DMS 273 (cell line): Measurements from ENCODE around the gene ADCY1.
A peak's percentile ranks its signal among the peaks of the same experiment; 100 is the strongest.
"Not testable (repeated sequence)": the region's sequence is repeated elsewhere in the genome, so short reads cannot be mapped to it uniquely, and the experiment has no call there.

Source experiments
- DNase-seq: peaks from one replicate; lab custom pipeline; 2025; ENCODE audit not compliant: unreplicated experiment; lab: John Stamatoyannopoulos, UW

Gene ADCY1

DNA sequence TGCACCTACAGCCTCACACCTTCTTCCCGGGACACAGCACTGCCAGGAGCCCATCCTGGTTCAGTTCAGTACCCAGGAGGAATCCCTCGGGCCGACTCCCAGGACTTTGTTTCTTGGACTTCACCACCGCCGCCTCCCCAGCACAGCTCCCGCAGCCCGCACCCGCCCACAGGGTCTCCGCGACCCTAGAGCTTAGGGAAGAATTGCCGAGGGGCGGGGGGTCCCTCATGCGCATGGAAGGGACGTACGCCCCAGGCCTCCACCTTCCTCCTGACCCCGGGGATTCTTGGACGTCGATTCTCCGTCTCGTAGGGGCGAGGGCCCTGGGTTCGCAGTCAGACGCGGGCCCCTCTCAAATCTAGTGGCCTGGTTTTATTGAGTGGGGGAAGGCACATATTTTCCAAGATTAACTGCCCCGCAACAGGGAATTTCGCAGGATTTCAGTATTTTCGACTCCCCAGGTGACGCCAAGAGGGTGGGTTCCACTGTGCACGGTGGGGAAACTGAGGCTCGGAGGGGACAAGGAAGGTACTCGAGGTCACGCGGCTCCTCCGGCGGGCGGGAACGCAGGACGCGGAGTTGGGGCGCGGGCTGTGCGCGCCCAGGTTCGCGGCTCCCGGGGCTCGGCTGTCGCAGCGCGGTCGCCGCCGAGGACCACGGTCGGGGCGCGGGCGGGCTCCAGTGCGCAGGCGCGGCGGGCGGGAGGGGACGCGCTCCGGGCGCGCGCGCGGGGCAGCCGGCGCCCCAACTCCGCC lies at the start of gene ADCY1:
ADCY1 (plus strand) TSS at position 708 of the 755 bp plus-strand sequence. CDS start 176 bp downstream, outside the sequence.
- peak; percentile 79 for DNase-seq

DNA sequence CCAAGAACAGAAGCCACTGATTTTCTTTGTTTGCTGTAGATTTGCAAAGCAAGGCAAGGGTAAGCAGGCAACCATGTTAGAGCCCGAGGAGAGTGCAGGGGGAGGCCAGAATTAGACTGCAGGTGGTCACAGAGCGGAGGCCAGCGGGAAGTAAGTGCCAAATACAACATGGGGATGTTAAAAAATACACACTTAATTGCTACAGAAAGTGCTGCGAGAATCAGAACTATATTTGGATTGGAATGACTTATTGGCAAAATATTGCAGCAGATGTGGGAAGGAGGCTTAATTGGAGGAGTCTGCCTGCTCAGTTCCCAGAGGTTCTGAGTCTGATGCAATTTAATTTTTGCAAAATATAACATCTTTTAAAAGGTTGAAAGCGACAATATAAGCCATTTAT lies 49.7 kb upstream of the ADCY1 start:
- no peak for DNase-seq

DNA sequence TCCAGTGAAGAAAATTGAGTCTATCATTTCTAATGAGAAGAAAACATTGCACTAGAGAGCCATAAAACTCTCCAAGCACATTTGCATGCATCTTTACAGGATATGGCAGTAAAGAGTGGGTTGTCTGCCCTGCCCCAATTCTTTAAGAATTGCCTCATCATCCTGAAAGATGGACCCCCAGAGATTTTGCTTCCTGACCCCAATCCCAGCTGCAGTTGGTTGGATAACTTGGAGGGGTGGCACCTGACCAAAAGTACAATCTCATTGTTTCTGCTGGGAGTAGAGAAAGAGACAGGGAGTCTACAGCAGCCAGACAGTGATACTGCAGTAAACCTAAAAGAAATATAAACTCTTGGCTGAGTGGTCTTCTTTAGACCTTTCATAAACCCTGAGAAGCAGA lies 49.1 kb upstream of the ADCY1 start:
- DNase-seq = no peak

DNA sequence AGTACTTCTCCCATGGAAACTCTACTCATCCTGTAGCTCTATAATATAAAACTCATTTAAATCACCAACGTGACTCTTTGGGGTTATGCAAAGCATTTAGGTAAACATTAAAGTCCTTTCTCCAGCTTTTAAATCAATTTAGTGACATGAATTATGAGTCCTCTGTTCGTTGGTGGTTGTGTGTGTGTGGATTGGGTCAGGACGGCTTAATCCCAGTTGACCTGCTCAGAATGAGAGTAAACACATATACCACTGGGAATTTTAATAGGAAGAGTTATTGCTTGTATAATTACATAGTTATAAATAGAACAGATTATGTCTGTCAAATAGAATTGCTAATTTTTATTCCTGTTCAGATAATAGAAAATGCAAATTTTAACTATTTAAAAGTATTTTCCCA lies 30.7 kb upstream of the ADCY1 start:
- no peak for DNase-seq

DNA sequence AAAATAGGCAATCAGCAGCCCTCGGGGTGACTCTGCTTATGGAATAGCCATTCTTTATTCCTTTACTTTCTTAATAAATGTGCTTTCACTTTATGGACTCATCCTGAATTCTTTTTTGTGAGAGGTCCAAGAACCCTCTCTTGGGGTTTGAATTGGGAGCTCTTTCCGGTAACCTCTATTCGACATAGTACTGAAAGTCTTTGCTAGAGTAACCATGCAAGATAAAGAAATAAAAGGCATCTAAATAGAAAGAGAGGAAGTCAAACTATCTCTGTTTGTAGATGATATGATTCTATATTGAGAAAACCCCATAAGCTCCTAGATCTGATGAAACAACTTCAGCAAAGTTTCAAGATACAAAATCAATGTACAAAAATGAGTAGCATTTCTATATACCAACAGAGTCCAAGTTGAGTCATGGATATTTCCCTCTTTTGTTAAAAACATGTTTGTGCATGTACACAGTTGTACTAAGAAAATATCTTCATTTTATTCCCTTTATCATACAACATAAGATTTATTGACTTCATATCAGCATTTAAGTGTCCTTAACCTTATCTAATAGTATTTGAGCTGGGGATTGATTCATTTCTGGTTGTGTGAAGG lies 29.0 kb upstream of the ADCY1 start:
- DNase-seq = not testable (repeated sequence)

DNA sequence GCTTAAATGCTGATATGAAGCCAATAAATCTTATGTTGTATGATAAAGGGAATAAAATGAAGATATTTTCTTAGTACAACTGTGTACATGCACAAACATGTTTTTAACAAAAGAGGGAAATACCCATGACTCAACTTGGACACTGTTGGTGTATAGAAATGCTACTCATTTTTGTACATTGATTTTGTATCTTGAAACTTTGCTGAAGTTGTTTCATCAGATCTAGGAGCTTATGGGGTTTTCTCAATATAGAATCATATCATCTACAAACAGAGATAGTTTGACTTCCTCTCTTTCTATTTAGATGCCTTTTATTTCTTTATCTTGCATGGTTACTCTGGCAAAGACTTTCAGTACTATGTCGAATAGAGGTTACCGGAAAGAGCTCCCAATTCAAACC lies 25.3 kb upstream of the ADCY1 start:
- not testable (repeated sequence) for DNase-seq

DNA sequence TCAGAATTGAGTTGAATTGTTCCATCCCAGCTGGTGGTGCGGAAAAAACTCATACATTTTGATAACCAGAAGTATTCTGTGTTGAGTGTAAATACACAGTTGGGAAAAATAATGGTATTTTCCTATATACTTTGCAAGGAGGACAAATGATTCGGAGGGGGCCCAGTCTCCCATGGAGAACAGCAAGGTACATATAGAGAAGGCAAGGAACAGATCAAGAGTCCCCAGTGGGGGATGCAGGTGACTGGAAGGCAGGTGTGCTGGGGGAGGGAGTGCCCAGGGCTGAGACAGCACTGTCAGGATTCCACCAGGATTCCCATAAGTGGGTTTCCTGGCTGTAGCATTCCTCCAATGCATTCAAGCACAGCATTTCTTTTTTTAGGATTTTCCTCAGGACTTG lies 10.8 kb upstream of the ADCY1 start:
- DNase-seq = no peak

DNA sequence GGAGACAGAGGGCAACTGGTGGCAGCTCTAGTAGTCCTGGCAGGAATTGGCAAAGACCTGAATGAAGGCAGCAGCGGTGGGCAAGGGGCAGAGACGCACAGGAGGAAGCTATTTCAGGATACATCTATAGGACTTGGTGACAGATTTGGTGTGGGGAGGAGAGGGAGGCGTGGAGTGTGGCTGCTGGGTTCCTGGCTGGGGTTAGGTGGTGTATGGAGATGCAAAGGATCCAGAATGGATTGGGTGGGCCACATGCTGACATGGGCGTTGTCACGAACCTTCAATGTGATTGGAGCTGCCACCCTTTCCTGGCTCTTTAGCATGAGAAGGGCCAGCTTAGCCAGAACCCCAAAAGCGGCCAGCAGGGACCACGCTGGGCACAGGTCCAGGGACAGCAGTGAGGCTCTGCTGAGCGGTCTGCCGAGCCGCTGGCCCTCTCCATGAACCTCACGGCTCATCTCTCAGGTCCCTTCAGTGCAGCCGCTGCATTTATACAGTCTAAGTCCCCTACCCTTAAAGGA lies 10.2 kb upstream of the ADCY1 start:
- no peak for DNase-seq

DNA sequence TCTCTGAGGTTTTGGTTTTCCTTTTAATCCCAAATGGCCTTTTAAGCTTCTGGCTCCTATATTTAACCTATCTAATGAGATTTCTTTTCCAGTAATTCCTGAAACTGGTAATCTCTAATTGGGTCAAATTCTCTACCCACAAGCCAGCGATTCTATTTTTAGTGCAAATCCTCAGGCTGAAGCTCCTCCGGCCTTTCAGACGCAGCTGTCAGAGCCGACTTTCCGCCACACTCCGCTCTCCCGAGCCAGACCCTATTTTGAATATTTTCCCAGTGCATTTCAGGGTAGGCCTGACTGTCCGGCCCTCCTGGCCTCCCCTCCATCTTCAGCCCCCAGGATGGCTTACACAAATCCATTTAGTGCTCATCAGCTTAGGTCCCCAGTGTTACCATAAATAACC lies 9.7 kb upstream of the ADCY1 start:
- DNase-seq = no peak

DNA sequence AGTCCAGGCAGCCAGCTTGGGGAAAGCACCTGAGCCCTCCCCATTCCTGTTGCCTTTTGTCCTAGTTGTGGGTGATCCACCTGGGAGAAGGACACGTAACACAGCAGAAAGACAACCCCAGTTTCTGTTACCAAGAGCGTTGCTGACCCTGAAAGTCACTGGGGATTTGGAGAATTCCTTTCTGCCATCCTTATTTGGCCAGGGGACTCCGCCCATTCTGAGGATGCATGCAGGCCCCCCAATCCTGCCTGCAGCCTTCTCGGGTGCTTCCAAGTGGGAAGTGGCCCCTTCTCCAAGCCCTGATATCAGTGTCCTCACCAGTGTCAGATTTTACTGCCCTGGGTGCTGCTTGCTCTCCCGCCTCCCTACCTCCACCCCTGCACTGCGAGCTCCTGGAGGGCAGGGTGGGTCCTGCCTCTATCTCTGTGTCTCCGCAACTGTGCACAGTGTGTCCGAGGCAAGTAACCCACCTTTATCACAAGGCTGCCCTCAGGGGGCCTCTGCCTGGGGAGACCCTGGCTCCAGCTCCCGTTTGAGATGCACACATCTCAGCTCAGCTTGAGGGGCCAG lies 9.2 kb upstream of the ADCY1 start:
- DNase-seq = no peak

DNA sequence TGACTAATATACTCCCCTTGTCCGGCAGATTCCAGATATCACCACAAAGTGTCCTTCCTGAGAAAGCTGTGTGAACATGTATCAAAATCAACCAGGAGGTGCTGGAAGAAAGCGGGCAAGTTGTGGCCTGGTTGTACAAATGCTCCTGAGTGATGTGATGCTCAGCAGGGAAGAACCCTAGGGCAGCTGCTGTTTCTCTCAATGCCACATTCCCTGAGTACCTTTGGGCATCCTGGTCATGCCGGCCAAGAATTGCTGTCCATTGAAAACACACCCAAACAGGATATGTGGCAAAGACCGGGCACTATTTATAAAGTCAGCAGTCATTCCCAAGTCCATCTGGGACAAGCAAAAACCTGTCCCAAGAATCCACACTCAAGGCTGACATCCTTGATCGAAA lies 7.8 kb upstream of the ADCY1 start:
- DNase-seq = no peak

DNA sequence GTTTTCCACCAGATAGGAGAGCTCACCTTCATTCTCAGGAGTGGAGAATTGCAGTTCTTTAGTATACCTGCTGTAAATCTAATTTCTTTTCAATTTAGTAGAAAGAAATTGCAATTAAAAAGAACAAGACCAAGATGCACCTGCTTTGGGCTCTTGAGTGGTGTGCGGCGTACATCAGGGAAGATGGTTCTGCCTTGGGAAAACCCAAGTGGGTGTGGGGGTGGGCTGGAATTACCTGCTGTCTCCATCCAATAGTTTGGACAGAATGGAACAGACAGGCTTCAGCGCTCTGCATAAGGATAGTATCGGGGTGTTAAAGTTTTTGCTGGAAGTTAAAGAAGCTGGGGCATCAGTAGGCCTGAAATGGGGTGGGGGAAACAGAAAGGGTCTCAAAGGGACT lies 7.2 kb upstream of the ADCY1 start:
- no peak for DNase-seq

DNA sequence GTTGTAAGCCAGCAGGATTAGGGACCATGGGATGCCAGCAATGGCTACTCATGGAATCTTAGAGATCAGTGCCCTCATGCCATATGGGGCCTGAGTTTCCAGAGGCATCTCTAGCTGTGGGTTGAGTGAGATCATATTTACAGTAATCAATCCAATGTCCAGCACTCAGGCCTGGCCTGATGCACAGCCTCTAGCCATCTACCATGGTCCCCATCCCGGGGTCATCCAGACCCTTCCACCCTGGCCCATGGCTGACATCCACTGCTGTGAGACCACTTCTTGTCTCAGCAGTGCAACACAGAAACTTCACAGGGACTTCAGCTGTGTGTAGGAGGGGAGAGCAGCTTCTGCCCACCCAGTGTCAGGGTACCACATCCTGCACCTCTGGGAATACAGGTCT lies 6.5 kb upstream of the ADCY1 start:
- DNase-seq = no peak

DNA sequence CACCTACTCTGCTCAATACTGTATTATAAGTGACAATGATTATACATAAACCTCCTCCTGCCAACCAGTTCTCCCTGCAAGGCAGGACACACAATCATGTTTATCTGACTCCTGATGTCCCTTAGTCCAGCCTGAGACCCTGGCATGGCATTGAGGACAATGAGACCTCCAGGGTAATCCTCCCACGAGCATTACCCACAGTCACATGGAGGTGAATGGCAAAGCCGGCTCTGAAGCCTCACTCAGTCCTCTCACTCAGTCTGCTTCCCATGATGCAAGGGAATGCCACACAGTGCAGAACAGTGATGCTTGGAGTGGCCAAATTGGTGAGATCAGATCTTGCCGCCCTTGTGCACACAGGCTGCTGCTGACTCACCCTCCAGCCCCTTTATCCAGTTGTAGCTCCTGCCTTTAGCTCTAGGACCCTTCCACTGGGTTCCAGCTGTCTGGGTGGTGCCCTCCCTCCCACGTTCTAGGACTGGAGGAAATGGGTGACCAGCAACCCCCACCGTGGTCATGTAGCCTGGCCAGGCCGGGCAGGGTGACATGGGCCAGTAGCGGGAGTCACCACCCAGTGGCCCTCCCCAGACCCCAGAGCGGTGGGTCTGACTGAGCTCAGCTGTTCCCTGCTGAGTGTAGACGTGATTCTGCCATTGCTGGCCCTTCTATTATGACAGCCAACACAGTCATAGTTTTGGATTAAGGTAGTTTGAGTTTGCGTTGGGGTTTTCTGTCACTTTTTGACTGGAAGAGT lies 5.5 kb upstream of the ADCY1 start:
- DNase-seq = no peak

DNA sequence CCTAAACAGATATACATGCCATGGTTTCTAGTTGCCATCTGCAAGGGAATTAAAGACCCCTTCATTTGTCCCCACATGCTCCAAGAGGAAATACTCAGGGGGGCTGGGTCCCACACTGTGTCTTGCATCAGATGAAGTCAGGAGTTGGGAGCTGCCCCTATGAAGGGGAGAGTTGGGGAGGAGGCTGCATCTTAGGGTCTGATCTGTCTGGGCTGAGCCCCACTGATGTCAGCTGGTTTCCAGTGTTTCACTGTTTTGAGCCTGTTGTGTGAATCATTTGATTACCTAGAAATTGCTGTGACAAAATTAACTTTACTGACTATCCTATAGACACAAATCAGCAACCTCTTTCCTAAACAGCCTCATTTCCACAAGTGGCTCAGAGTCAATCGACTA lies 4.9 kb upstream of the ADCY1 start:
- no peak for DNase-seq

DNA sequence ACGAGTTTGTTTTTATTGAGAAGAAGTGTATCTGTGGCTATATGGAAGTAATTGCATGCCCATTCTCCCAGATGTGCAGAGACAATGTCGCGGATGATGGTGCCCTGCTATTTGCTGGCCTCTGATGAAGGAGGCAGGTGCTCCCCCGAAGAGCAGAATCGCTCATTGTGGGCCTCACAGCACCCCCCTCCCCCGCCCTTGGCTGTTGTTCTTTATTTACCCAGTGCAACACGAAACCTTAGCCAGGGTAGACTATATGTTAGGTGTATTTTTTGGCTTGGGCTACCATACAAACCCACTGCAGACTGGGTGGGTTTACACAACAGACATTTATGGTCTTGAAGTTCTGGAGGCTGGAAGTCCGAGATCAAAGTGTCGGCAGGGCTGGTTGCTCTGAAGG lies 3.4 kb upstream of the ADCY1 start:
- DNase-seq = no peak

DNA sequence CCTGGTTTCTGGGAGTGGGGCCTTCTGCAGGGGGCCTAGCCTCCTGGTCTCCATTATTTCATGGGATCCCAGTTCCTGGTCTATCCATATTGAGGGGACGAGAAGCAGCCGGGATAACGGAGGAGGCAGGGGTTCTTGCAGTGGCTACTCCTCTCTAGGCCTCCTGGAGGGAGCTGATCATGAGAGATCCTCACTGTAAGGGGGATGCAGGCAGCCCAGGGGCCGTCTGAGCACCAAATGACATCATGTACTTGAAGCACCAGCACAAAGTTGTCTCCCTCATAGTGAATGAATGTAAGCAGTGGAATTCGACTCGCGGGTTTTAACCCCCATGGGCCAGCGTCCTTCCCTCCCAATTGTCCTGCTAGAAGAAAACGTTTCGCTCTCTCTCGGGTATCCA lies 964 bp upstream of the ADCY1 start:
- no peak for DNase-seq

DNA sequence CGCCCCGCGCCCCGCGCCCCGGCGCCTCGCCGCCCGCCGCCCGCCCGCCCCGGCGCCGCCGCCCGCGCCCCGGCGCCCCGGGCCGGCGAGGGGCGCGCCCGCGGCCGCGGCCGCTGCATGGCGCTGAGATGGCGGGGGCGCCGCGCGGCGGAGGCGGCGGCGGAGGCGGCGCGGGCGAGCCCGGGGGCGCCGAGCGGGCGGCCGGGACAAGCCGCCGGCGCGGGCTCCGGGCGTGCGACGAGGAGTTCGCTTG lies 174 bp downstream of the ADCY1 start:
- DNase-seq = peak; percentile 83

DNA sequence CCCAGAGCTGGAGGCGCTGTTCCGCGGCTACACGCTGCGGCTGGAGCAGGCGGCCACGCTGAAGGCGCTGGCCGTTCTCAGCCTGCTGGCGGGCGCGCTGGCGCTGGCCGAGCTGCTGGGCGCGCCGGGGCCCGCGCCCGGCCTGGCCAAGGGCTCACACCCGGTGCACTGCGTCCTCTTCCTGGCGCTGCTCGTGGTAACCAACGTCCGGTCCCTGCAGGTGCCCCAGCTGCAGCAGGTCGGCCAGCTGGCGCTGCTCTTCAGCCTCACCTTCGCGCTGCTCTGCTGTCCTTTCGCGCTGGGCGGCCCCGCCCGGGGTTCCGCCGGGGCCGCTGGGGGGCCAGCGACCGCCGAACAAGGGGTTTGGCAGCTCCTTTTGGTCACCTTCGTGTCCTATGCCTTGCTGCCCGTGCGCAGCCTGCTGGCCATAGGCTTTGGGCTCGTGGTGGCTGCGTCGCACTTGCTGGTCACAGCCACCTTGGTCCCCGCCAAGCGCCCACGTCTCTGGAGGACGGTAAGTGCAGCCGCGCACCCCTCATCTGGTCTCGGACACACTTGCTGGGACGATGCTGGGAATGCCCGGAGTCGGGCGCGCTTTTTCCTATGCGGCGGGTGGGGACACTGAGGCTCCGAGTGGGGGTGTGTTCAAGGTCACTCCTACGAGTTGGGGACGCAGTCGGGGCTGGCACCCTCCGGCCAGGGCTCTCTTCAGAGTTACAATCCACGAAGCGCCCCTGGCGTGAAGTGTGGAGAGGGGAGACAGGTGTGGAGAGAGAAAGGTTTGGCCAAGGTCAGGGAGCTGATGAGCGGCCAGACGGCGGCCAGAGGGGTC lies 717 bp downstream of the ADCY1 start:
- peak; percentile 59 for DNase-seq

DNA sequence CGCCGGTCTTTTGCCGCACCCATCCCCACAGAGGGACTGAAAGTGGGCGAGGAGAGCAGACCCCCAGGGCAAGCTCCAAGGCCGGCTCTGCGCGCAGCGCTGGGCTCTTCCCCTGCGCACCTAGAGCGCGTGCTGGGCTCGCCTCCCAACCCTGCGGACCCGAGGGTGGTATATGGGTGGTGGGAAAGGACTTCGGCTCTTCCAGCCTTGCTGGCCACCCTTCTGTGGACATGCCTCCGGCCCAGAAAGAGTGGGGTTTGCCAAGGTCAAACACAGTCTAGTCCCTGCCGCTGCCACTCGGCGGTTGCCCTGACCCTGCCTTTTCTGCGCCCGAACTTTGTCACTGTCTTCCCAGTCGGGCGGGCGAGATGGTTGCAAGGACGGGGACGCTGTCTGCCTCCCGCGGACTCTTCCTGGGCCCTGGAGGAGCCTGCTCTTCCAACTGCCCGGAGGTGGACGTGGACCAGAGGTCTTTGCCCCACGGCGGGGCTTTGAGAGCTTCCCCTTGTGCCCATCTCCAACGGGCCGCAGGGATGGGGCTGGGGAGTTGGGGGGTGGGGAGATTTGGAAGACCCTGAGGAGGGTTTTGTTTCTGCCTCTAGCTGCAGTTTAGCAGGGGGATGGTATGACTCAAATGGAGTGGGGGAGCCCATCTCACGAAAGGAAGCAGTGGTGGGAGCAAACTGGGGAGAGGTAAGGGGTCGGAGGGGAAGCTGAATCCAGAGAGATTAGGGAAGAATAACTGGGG lies 1.5 kb downstream of the ADCY1 start:
- no peak for DNase-seq
